Muscle layer of colon (tissue), 2 donors: ENCODE data around the gene SMIM43.
A peak's percentile ranks its signal among the peaks of the same experiment; 100 is the strongest.
"Not testable (repeated sequence)": the region's sequence is repeated elsewhere in the genome, so short reads cannot be mapped to it uniquely, and the experiment has no call there.

Source experiments
- H3K27ac ChIP-seq: one replicate; pipeline ENCODE4 v1.7.0; 2013; ENCODE audit warnings: low read depth, mild to moderate bottlenecking, low read length, moderate library complexity
- H3K27me3 ChIP-seq, 2 donors: one replicate each; pipeline ENCODE4 v1.7.0; 2013; ENCODE audit warnings: low read length in 2 of 2, mild to moderate bottlenecking in 2 of 2; ENCODE audit not compliant: insufficient read depth in 2 of 2, control insufficient read depth in 1 of 2
- H3K36me3 ChIP-seq: one replicate; pipeline ENCODE4 v1.7.0; 2013; ENCODE audit warnings: mild to moderate bottlenecking, low read length; ENCODE audit not compliant: insufficient read depth
- H3K4me1 ChIP-seq: one replicate; pipeline ENCODE4 v1.7.0; 2013; ENCODE audit warnings: mild to moderate bottlenecking, low read length; ENCODE audit not compliant: insufficient read depth
- H3K4me3 ChIP-seq, 2 donors: one replicate each; pipeline ENCODE4 v1.7.0; 2013; ENCODE audit warnings: low read length in 2 of 2, low read depth in 1 of 2, mild to moderate bottlenecking in 1 of 2, moderate library complexity in 1 of 2
- H3K9ac ChIP-seq: one replicate; pipeline ENCODE4 v1.7.0; 2013; ENCODE audit warnings: low read length
- H3K9me3 ChIP-seq: one replicate; pipeline ENCODE4 v1.7.0; 2013; ENCODE audit warnings: mild to moderate bottlenecking, low read length
- donor health status: abdominal sarcoma.
- donor health status: Adenocarcinoma of cecum.

The SMIM43 gene

GRCh38 chr4:121729753-121730152, 35.2 kb downstream of the SMIM43 start:
- H3K36me3 ChIP-seq, H3K4me1 ChIP-seq, H3K4me3 ChIP-seq, H3K27me3 ChIP-seq, H3K9ac ChIP-seq, H3K27ac ChIP-seq, H3K9me3 ChIP-seq: not testable (repeated sequence)

- Histone ChIP-seq H3K4me3 (no peak overlapping the region), H3K36me3 (no peaks in the 10 kb centered on the region), H3K27ac (no peak overlapping the region), H3K4me1 (no peaks in the 10 kb centered on the region), H3K27me3 (no peaks in the 10 kb centered on the region), H3K9me3 (no peaks in the 10 kb centered on the region), H3K9ac (no peak overlapping the region)
These were observed 36.2 kb downstream of the SMIM43 start for GRCh38 chr4:121728798-121729226.

GRCh38 chr4:121728066-121728465, 36.9 kb downstream of the SMIM43 start:
- Histone ChIP-seq H3K9me3 (no peaks in the 10 kb centered on the region), H3K4me1 (no peaks in the 10 kb centered on the region), H3K9ac (no peak overlapping the region), H3K36me3 (no peaks in the 10 kb centered on the region), H3K27ac (no peak overlapping the region), H3K27me3 (no peaks in the 10 kb centered on the region), H3K4me3 (no peak overlapping the region)

GRCh38 chr4:121726642-121727268, 38.2 kb downstream of the SMIM43 start:
- Histone ChIP-seq H3K4me1 (no peaks in the 10 kb centered on the region), H3K27me3 (no peaks in the 10 kb centered on the region), H3K9me3 (no peaks in the 10 kb centered on the region), H3K36me3 (no peaks in the 10 kb centered on the region), H3K27ac (no peak overlapping the region), H3K4me3 (no peak overlapping the region), H3K9ac (no peak overlapping the region)

GRCh38 chr4:121724671-121725070, 40.3 kb downstream of the SMIM43 start:
- Histone ChIP-seq H3K4me1 (no peaks in the 10 kb centered on the region), H3K9me3 (no peaks in the 10 kb centered on the region), H3K9ac (no peak overlapping the region), H3K27me3 (no peaks in the 10 kb centered on the region), H3K27ac (no peak overlapping the region), H3K36me3 (no peaks in the 10 kb centered on the region), H3K4me3 (no peak overlapping the region)

- H3K36me3 ChIP-seq, result no peaks in the 10 kb centered on the region
- no peaks in the 10 kb centered on the region for H3K27me3 ChIP-seq
- no peaks in the 10 kb centered on the region for H3K4me1 ChIP-seq
- no peaks in the 10 kb centered on the region for H3K9me3 ChIP-seq
- no peak overlapping the region for H3K9ac ChIP-seq
- H3K27ac ChIP-seq, result no peak overlapping the region
- no peak overlapping the region for H3K4me3 ChIP-seq
These were observed 43.3 kb downstream of the SMIM43 start for GRCh38 chr4:121721700-121722099.

GRCh38 chr4:121720109-121720508, 44.9 kb downstream of the SMIM43 start:
- H3K9ac ChIP-seq, result no peak overlapping the region
- no peaks in the 10 kb centered on the region for H3K9me3 ChIP-seq
- H3K27me3 ChIP-seq, result no peaks in the 10 kb centered on the region
- no peak overlapping the region for H3K27ac ChIP-seq
- no peak overlapping the region for H3K4me3 ChIP-seq
- no peaks in the 10 kb centered on the region for H3K4me1 ChIP-seq
- H3K36me3 ChIP-seq, result no peaks in the 10 kb centered on the region

GRCh38 chr4:121717680-121718237, 47.2 kb downstream of the SMIM43 start:
- H3K9ac ChIP-seq, result no peak overlapping the region
- H3K36me3 ChIP-seq, result no peaks in the 10 kb centered on the region
- no peak overlapping the region for H3K27ac ChIP-seq
- H3K27me3 ChIP-seq, result no peaks in the 10 kb centered on the region
- H3K4me3 ChIP-seq, result no peak overlapping the region
- no peaks in the 10 kb centered on the region for H3K4me1 ChIP-seq
- H3K9me3 ChIP-seq, result no peaks in the 10 kb centered on the region

- Histone ChIP-seq H3K27me3 (no peaks in the 10 kb centered on the region), H3K9ac (no peak overlapping the region), H3K36me3 (no peaks in the 10 kb centered on the region), H3K4me3 (no peak overlapping the region), H3K4me1 (no peaks in the 10 kb centered on the region), H3K9me3 (no peaks in the 10 kb centered on the region), H3K27ac (no peak overlapping the region)
These were observed 50.4 kb downstream of the SMIM43 start for GRCh38 chr4:121714548-121714947.

GRCh38 chr4:121712783-121713182, 52.2 kb downstream of the SMIM43 start:
- Histone ChIP-seq H3K4me1 (no peaks in the 10 kb centered on the region), H3K9me3 (no peaks in the 10 kb centered on the region), H3K9ac (no peak overlapping the region), H3K36me3 (no peaks in the 10 kb centered on the region), H3K27ac (no peak overlapping the region), H3K4me3 (no peak overlapping the region), H3K27me3 (no peaks in the 10 kb centered on the region)

GRCh38 chr4:121712001-121712651, 52.8 kb downstream of the SMIM43 start:
- Histone ChIP-seq H3K9me3 (no peaks in the 10 kb centered on the region), H3K4me1 (no peaks in the 10 kb centered on the region), H3K9ac (peak overlapping the region; percentile 61), H3K36me3 (no peaks in the 10 kb centered on the region), H3K27me3 (no peaks in the 10 kb centered on the region), H3K4me3 (peak overlapping the region; percentile 17 to 54), H3K27ac (peak overlapping the region; percentile 70)
